Ishikawa (cell line): ENCODE results near the gene KCNK2.

Source experiments
- CREB1 ChIP-seq: IDR thresholded peaks from 2 replicates; pipeline ENCODE4 v1.6.1; 2012; ENCODE audit warnings: low read depth
- EGR1 ChIP-seq: IDR thresholded peaks from 2 replicates; pipeline ENCODE4 v1.6.1; 2012
- EP300 ChIP-seq: IDR thresholded peaks from 2 replicates; pipeline ENCODE4 v1.6.1; 2012; ENCODE audit warnings: borderline replicate concordance
- RAD21 ChIP-seq: IDR thresholded peaks from 2 replicates; pipeline ENCODE4 v1.6.1; 2012; ENCODE audit warnings: low read depth
- TAF1 ChIP-seq: IDR thresholded peaks from 2 replicates; pipeline ENCODE4 v1.6.1; 2012; ENCODE audit warnings: low read depth, mild to moderate bottlenecking
- ZBTB7A ChIP-seq: IDR thresholded peaks from 2 replicates; pipeline ENCODE4 v1.6.1; 2012; ENCODE audit warnings: low read depth
- TF ChIP-seq, protein P1 (sequence below): IDR thresholded peaks from 2 replicates; pipeline ENCODE4 v1.6.1; 2012

DNA sequence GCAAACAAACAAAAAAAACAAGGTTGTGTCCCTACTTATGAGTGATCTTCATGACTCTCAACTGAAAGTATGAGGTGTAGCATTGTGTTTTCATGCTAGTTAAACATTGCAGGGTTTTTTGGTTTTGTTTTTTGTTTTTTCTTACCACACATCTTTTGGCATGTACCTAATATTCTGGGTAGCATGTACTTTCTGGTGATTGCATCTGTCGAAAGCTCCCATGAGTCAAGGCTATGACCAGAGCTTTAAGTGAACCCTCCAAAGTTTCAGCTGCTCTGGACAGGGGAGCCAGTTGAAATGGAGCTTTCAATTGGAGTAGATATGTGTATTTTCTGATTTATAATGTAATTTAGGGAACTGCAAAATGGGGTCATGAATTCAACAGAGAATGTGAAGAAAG is 115.5 kb downstream of the KCNK2 start:
- TF ChIP-seq, protein P1, sequence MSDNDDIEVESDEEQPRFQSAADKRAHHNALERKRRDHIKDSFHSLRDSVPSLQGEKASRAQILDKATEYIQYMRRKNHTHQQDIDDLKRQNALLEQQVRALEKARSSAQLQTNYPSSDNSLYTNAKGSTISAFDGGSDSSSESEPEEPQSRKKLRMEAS = no peak
- TF ChIP-seq EP300 = no peak
- TF ChIP-seq RAD21 = no peak
- no peak for TF ChIP-seq ZBTB7A
- TF ChIP-seq CREB1 = no peak
- no peak for TF ChIP-seq TAF1
- TF ChIP-seq EGR1 = no peak
